Amygdala (tissue), 56 donors: ENCODE data around the gene CACNA1C.
A peak's percentile ranks its signal among the peaks of the same experiment; 100 is the strongest.
"Not testable (repeated sequence)": the region's sequence is repeated elsewhere in the genome, so short reads cannot be mapped to it uniquely, and the experiment has no call there.

Experiments
- DNase-seq, 56 donors: peaks; one replicate each; lab custom pipeline; 2025; lab: John Stamatoyannopoulos, UW

The CACNA1C gene

DNA sequence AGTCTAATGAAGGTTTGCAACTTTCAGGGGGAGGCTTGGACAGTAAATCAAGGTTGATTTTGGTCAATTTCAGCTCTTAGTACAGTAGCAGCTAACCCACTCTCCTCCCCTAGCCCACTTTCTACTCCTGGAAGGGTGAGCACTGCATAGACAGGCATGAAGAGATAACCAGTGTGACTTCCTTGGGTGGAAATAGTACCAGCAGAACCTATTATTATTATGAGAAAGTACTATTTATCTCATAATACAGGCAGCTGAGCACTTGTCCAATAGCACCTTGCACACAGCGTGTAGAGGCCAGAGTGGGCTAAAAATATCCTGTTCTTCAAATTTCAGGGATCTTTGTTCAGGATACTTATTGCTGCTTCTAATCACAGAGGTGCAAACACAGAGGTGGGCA is 645.8 kb downstream of the CACNA1C start:
- DNase-seq = no peak

- DNase-seq = no peak
Observed at GRCh38 chr12:2710701-2711100, 657.9 kb downstream of the CACNA1C start.

- no peak for DNase-seq
Observed at GRCh38 chr12:2719392-2719791, 666.6 kb downstream of the CACNA1C start.

GRCh38 chr12:2722806-2723205 is 670.0 kb downstream of the CACNA1C start:
- DNase-seq = no peak

GRCh38 chr12:2732290-2732689 is 679.5 kb downstream of the CACNA1C start:
- no peak for DNase-seq

GRCh38 chr12:2733493-2734355 is 680.9 kb downstream of the CACNA1C start:
- DNase-seq = no peak

GRCh38 chr12:2735432-2735831 is 682.6 kb downstream of the CACNA1C start:
- DNase-seq = no peak

- no peak for DNase-seq
Observed at GRCh38 chr12:2737656-2738241, 685.0 kb downstream of the CACNA1C start.

GRCh38 chr12:2739069-2739468 is 686.3 kb downstream of the CACNA1C start:
- no peak for DNase-seq

DNA sequence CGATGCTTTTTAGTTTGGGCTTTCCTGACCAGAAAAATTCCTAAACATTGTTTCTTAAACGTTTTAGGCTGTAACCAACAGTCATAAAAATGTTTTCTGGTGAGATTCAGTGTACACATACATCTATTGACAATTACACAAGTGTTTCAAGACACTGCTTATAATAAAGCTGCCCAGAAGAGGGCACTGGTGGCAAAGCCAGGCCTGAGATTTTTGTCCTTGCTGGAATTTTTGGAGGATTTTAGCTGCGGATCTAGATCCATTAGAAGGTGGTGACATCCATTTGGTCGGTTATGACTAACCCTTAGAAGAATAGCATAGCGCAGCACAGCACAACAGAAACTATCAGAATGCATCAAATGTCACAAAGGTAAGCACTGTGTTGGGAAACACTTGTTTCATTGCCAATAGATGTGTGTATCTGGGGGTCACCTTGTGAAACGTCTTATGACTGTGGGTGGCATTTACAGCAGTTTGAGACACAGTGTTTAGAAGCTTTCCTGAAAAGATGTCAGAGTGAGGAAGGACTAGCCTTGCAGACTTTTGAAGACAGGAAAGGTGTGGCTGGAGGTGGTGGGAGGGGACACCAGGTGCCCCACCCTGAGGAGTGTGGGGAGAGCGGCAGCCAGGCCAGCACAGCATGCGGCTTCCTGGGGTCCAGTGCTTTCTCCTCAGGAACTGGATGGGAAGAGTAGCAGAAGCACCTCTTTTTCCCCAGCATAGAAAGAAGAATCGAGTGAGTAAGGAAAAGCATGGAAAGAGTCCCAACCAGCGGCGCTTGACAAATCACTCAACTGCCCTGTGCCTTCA is 687.2 kb downstream of the CACNA1C start:
- peak in 15 of 56 donors; percentile 1 to 65 (median 4) for DNase-seq

- not testable (repeated sequence) for DNase-seq
Observed at GRCh38 chr12:2742037-2742436, 689.2 kb downstream of the CACNA1C start.

DNA sequence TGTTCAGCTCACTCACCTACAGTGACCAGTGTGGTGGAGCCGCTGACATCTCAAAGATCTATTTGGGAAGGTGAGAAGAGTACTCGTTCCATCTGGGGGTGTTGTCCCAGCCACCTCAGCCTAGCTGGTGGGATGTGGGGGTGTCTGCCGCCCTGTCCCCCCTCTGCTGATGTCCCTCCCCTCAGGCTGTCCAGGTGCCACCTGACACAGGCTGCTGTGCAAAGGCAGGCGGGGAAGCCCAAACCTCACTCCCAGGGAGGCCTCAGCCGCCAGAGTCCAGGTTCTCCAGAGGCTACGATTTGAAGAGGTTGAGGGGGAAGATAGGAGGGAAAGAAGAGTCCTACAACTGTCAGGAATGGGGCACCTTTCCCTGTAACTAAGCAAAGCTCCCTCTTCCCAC is 690.7 kb downstream of the CACNA1C start:
- no peak for DNase-seq

DNA sequence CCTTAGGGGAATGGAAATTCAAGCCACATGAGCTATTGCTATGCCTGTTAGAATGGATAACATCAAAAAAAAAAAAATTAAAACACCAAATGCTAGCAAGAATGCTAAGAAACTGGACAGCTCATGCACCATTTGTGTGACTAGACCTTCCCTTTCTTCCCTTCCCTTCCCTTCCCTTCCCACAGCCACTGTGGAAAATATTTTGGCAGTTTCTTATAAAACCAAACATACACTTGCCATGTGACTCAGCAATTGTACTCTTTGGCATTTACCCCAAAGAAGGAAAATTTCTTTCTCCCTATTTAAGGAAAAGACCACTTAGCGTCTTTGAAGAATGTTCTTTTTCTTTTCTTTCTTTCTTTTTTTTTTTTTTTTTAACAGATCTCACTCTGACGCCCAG is 692.9 kb downstream of the CACNA1C start:
- DNase-seq = no peak
